ENCODE results near the gene RAB3B.

The RAB3B gene

GRCh38 chr1:51867479-51868232 is 122.8 kb downstream of the RAB3B start:
- DNase-seq = no peak

GRCh38 chr1:51863384-51863783 is 127.1 kb downstream of the RAB3B start:
- DNase-seq = no peak

DNA sequence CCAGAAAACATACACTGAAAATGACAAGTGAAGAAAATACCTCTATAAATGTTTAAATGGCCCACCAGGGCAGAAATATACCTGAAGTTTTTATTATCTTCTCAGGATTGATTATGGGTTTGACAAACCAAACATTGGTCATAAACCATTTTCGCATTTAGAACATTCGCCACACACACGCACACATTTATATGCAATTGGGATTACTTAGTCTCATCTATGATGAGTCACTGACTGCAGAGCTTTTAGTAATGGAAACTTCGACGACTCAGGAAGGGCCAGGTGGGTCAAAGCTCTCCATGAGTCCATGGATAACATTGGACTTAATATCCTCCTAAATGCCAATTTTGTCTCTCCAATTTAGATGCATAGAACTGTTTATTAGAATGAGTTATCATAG is 128.8 kb downstream of the RAB3B start:
- no peak for DNase-seq

- no peak for DNase-seq
Observed at GRCh38 chr1:51859735-51860134, 130.8 kb downstream of the RAB3B start.

DNA sequence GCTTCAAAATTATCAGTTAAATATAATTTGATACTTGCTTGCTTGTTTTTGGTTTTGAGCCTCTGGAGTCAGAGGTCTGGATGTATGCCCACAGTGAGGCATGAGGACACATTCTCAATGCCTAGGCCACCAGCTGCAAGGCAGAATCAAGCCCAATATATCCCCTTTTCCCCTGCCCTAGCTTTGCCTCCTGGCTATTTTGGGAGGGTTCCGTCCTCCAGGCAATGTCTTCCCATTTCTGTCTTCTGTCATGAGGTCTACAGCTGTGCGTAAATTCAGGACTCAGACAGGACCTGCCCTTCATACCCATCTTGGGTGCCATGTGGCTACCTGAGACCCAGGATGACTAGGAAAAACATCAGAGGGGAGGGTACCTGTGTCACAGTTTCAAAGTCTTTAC is 131.2 kb downstream of the RAB3B start:
- no peak for DNase-seq

DNA sequence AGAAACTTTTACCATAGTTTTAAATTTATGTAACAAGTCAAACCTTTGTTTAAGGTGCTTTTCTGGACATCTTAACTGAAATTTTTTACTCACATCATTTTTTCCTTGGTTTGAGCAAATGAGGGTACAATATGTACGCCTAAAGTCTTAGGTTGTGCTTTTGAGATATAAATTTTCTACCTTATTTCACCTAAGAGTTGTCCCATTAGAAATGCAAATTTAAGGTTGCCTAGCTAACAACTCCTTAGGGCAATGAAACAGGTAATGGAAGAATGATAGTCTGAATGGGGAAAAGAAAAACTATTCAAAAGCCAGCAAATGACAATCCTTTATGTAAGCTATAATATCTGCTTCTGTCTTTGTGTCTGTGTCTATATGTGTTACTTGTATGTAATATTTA is 131.6 kb downstream of the RAB3B start:
- no peak for DNase-seq
